ENCODE measurements around the gene SIRPB2. TPM values are rescaled to one million over a fixed set of nuclear protein-coding genes. Genes with fewer than 3 reads are reported as not detected.

SIRPB2 gene
- total and polyA plus RNA-seq, 2 experiments from 2014 or later: not detected

DNA sequence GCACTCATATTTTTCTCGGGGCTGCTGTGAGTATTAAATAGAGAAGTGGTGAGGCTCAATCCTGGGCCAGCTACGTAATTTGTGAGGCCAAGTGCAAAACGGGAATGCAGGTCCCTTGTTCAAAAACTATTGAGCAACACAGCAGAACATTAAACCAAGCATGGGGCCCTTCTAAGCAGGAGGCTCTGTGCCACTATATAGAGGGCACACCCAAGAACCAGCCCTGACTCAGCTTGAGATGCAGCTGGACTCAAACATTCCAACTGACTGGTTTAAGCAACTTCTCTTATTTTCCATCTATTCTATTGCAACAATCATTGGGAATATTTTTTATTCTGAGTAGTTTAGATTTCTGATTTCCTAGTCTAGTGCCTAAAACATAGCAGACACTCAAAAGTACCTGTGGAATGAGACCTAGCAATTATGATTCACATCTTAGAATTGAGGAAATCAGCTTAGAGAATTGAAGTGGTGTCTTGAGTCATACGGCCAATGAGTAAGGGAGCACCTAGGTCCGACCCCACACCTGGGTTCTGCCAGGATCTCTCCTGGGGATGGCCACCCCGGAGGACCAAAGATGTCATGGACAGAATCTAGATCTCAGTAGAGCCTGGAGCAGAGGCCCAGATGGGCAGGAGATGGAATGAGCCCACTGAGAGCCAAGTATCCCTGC, 1.3 kb downstream of the SIRPB2 start:
- 36 to 41% methylated on average over 6 of the region's 6 CpGs for whole genome bisulfite sequencing, 2 experiments (ENCODE audit: low coverage in 1 of 2, low lambda C conversion rate in 2 of 2, missing lambda C conversion rate in 2 of 2)
- H3F3A ChIP-seq (ENCODE audit: insufficient read depth): peaks cover 6% of the 10 kb centered on the region
- no peak overlapping the region for H2AFZ ChIP-seq
- in situ Hi-C loops (cut with MboI): no loop called here
- H3K27ac ChIP-seq: peak overlapping the region; percentile 50
- peak; percentile 93 for DNase-seq
- no peaks in the 10 kb centered on the region for H3K79me2 ChIP-seq (ENCODE audit: insufficient read depth)
- no peaks in the 10 kb centered on the region for H3K9me2 ChIP-seq (ENCODE audit: insufficient read depth)
- H3K4me1 ChIP-seq (ENCODE audit: insufficient read depth): peaks cover 11% of the 10 kb centered on the region
- H3K4me3 ChIP-seq: no peak overlapping the region
- no peak overlapping the region for H3K4me2 ChIP-seq (ENCODE audit: unreplicated experiment)
- H3K36me3 ChIP-seq (ENCODE audit: low read depth): no peaks in the 10 kb centered on the region
- TF ChIP-seq EZH2phosphoT487 (IDR thresholded peaks at IDR 0.05; ENCODE audit: insufficient read depth, low read depth) (no peak), EZH2 (IDR thresholded peaks at IDR 0.05; ENCODE audit: insufficient read depth, poor library complexity, severe bottlenecking) (no peak)
- H3K9ac ChIP-seq: no peak overlapping the region
- no peaks in the 10 kb centered on the region for H4K20me1 ChIP-seq (ENCODE audit: insufficient read depth)
- H3K9me3 ChIP-seq (ENCODE audit: low read depth): no peaks in the 10 kb centered on the region
- peaks cover 33% of the 10 kb centered on the region for H3K27me3 ChIP-seq (replicated peaks; ENCODE audit: insufficient read depth)

DNA sequence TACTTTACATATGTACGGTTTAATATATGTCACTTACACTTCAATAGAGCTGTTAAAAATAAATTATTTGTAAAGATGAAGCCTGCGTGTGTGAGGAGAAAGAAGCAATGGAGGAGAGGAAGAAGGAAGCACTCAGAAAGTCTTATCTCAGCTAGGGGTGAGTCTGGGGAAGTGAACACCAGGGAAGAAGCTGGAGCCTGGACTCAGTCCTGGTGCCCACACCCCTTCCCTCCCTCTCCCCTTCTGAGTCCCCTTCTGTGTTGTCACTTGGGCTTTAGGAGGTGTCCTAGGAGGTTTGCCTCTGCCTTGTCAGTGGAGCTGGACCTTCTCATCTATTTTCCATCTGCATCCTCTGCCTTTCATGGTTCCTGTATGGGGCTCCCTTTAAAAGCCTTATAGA, 1.9 kb downstream of the SIRPB2 start:
- H3K9me3 ChIP-seq (ENCODE audit: low read depth): no peaks in the 10 kb centered on the region
- no peaks in the 10 kb centered on the region for H4K20me1 ChIP-seq (ENCODE audit: insufficient read depth)
- H3K79me2 ChIP-seq (ENCODE audit: insufficient read depth): no peaks in the 10 kb centered on the region
- no peak overlapping the region for H3K4me3 ChIP-seq
- no peak overlapping the region for H2AFZ ChIP-seq
- H3K9ac ChIP-seq: no peak overlapping the region
- no peak for TF ChIP-seq EZH2 (IDR thresholded peaks at IDR 0.05; ENCODE audit: insufficient read depth, poor library complexity, severe bottlenecking)
- no peak for TF ChIP-seq EZH2phosphoT487 (IDR thresholded peaks at IDR 0.05; ENCODE audit: insufficient read depth, low read depth)
- H3K4me2 ChIP-seq (ENCODE audit: unreplicated experiment): no peak overlapping the region
- peaks cover 16% of the 10 kb centered on the region for H3K4me1 ChIP-seq (ENCODE audit: insufficient read depth)
- no peak for DNase-seq
- H3K27ac ChIP-seq: peak overlapping the region; percentile 50
- in situ Hi-C loops (cut with MboI): no loop called here
- H3K27me3 ChIP-seq (replicated peaks; ENCODE audit: insufficient read depth): peaks cover 27% of the 10 kb centered on the region
- no peaks in the 10 kb centered on the region for H3K36me3 ChIP-seq (ENCODE audit: low read depth)
- 26 to 29% methylated on average over 2 of the region's 2 CpGs for WGBS, 2 experiments (ENCODE audit: low coverage in 1 of 2, low lambda C conversion rate in 2 of 2, missing lambda C conversion rate in 2 of 2)
- H3K9me2 ChIP-seq (ENCODE audit: insufficient read depth): no peaks in the 10 kb centered on the region
- H3F3A ChIP-seq (ENCODE audit: insufficient read depth): peaks cover 6% of the 10 kb centered on the region

DNA sequence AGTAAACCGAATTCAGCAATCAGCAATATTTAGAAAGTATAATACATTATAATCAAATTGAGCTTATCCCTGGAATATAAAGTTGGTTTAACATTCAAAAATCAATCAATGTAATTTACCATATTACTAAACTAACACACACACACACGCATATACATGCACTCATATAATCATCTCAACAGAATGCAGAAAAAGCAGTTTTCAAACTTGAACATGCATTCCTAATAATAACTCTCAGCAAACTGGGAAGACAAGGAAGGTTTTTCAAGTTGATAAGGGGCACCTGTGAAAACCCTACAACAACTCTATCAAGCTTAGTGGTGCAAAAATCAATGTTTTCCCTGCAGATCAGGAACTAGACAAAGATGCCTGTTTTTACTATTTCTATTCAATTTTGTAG, 4.7 kb downstream of the SIRPB2 start:
- 47 to 50% methylated on average over 2 of the region's 2 CpGs for WGBS, 2 experiments (ENCODE audit: low coverage in 1 of 2, low lambda C conversion rate in 2 of 2, missing lambda C conversion rate in 2 of 2)
- H3K9me3 ChIP-seq (ENCODE audit: low read depth): no peaks in the 10 kb centered on the region

DNA sequence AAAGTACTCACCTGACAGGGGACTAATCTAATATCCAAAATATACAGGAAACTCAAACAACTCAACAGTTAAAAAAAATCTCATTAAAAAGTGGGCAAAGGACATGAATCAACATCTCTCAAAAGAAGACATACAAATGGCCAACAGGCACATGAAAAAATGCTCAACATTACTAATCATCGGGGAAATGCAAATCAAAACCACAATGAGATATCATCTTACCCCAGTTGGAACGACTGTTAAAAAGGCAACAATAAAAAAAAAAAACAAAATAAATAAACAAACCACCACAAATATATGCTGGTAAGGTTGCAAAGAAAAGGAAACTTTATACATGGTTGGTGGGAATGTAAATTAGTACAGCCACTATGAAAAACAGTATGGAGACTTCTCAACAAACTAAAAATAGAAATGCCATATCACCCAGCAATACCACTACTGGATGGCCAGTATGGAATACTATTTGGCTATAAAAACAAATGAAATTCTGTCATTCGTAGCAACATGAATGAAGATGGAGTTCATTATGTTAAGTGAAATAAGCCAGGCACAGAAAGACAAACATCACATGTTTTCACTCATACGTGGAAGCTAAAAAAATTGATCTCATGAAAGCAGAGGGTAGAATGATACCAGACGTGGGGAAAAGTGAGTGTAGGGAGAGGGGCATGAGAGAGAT, 6.6 kb downstream of the SIRPB2 start:
- in situ Hi-C loops (cut with MboI): no loop called here
- TF ChIP-seq EZH2phosphoT487 (IDR thresholded peaks at IDR 0.05; ENCODE audit: insufficient read depth, low read depth) (no peak), EZH2 (IDR thresholded peaks at IDR 0.05; ENCODE audit: insufficient read depth, poor library complexity, severe bottlenecking) (no peak)
- Histone ChIP-seq H3K36me3 (ENCODE audit: low read depth) (no peaks in the 10 kb centered on the region), H2AFZ (no peak overlapping the region), H3K9me2 (ENCODE audit: insufficient read depth) (no peaks in the 10 kb centered on the region), H3K27ac (no peak overlapping the region), H3K4me2 (ENCODE audit: unreplicated experiment) (no peak overlapping the region), H3K79me2 (ENCODE audit: insufficient read depth) (no peaks in the 10 kb centered on the region), H3K9ac (no peak overlapping the region), H3K4me1 (ENCODE audit: insufficient read depth) (peaks cover 16% of the 10 kb centered on the region), H4K20me1 (ENCODE audit: insufficient read depth) (no peaks in the 10 kb centered on the region), H3K4me3 (no peak overlapping the region), H3K9me3 (ENCODE audit: low read depth) (no peaks in the 10 kb centered on the region), H3F3A (ENCODE audit: insufficient read depth) (no peaks in the 10 kb centered on the region; the same call in 1 of the 2 replicates), H3K27me3 (replicated peaks; ENCODE audit: insufficient read depth) (0 out of 2 replicates have a peak, but pooled peaks cover 11% of the 10 kb centered on the region)
- WGBS, 2 experiments (ENCODE audit: low coverage in 1 of 2, low lambda C conversion rate in 2 of 2, missing lambda C conversion rate in 2 of 2): 8 to 12% methylated on average over 5 of the region's 5 CpGs
- peak; percentile 29 for DNase-seq

More for the DNA sequence above, 4.7 kb downstream of the SIRPB2 start:
- H3K4me1 ChIP-seq (ENCODE audit: insufficient read depth): peaks cover 22% of the 10 kb centered on the region
- no peaks in the 10 kb centered on the region for H4K20me1 ChIP-seq (ENCODE audit: insufficient read depth)
- H3K4me2 ChIP-seq (ENCODE audit: unreplicated experiment): no peak overlapping the region
- no peaks in the 10 kb centered on the region for H3K79me2 ChIP-seq (ENCODE audit: insufficient read depth)
- no peak overlapping the region for H3K4me3 ChIP-seq
- TF ChIP-seq EZH2phosphoT487 (IDR thresholded peaks at IDR 0.05; ENCODE audit: insufficient read depth, low read depth) (no peak), EZH2 (IDR thresholded peaks at IDR 0.05; ENCODE audit: insufficient read depth, poor library complexity, severe bottlenecking) (no peak)
- H3K27ac ChIP-seq: no peak overlapping the region
- H3K27me3 ChIP-seq (replicated peaks; ENCODE audit: insufficient read depth): 0 out of 2 replicates have a peak, but pooled peaks cover 11% of the 10 kb centered on the region
- no peak overlapping the region for H3K9ac ChIP-seq
- no peak overlapping the region for H2AFZ ChIP-seq
- no peaks in the 10 kb centered on the region for H3K9me2 ChIP-seq (ENCODE audit: insufficient read depth)
- no peaks in the 10 kb centered on the region for H3K36me3 ChIP-seq (ENCODE audit: low read depth)
- DNase-seq: no peak
- peaks cover 6% of the 10 kb centered on the region for H3F3A ChIP-seq (ENCODE audit: insufficient read depth)
- in situ Hi-C loops (cut with MboI): no loop called here
